COR-L47 (cell line): ENCODE results near the gene FOXP1.
"Not testable (repeated sequence)": the region's sequence is repeated elsewhere in the genome, so short reads cannot be mapped to it uniquely, and the experiment has no call there.

ENCODE experiments used
- DNase-seq: peaks from one replicate; lab custom pipeline; 2025; lab: John Stamatoyannopoulos, UW

Gene FOXP1

GRCh38 chr3:71530903-71531530, 52.5 kb downstream of the FOXP1 start:
- no peak for DNase-seq

- no peak for DNase-seq
Measured at GRCh38 chr3:71528816-71529215, 54.7 kb downstream of the FOXP1 start.

- not testable (repeated sequence) for DNase-seq
Measured at GRCh38 chr3:71526448-71526847, 57.1 kb downstream of the FOXP1 start.

- DNase-seq, result no peak
Measured at GRCh38 chr3:71525391-71525790, 58.1 kb downstream of the FOXP1 start.

- no peak for DNase-seq
Measured at GRCh38 chr3:71524672-71525071, 58.9 kb downstream of the FOXP1 start.

GRCh38 chr3:71523628-71524027, 59.9 kb downstream of the FOXP1 start:
- DNase-seq, result no peak

- DNase-seq, result no peak
Measured at GRCh38 chr3:71521940-71522876, 61.3 kb downstream of the FOXP1 start.

- DNase-seq, result no peak
Measured at GRCh38 chr3:71521021-71521352, 62.5 kb downstream of the FOXP1 start.

GRCh38 chr3:71520161-71521020, 63.1 kb downstream of the FOXP1 start:
- no peak for DNase-seq

GRCh38 chr3:71518089-71518488, 65.4 kb downstream of the FOXP1 start:
- DNase-seq, result no peak

GRCh38 chr3:71517271-71517791, 66.2 kb downstream of the FOXP1 start:
- DNase-seq, result no peak

- DNase-seq, result no peak
Measured at GRCh38 chr3:71515636-71516365, 67.7 kb downstream of the FOXP1 start.

GRCh38 chr3:71514621-71515020, 68.9 kb downstream of the FOXP1 start:
- no peak for DNase-seq

- no peak for DNase-seq
Measured at GRCh38 chr3:71513515-71513914, 70.0 kb downstream of the FOXP1 start.

GRCh38 chr3:71513081-71513480, 70.4 kb downstream of the FOXP1 start:
- DNase-seq, result no peak

- DNase-seq, result no peak
Measured at GRCh38 chr3:71512544-71512943, 71.0 kb downstream of the FOXP1 start.

GRCh38 chr3:71512000-71512399, 71.5 kb downstream of the FOXP1 start:
- no peak for DNase-seq

- DNase-seq, result no peak
Measured at GRCh38 chr3:71511446-71511845, 72.1 kb downstream of the FOXP1 start.

- no peak for DNase-seq
Measured at GRCh38 chr3:71511037-71511436, 72.5 kb downstream of the FOXP1 start.

GRCh38 chr3:71510510-71510909, 73.0 kb downstream of the FOXP1 start:
- no peak for DNase-seq

- DNase-seq, result no peak
Measured at GRCh38 chr3:71509066-71509465, 74.5 kb downstream of the FOXP1 start.
